ENCODE results near the gene CAPN7. TPM values are rescaled to one million over a fixed set of nuclear protein-coding genes. Genes with fewer than 3 reads are reported as not detected.

The CAPN7 gene
- total and polyA plus RNA-seq, 7 donors = 12.5 to 70.8 (median 52.8) TPM

DNA sequence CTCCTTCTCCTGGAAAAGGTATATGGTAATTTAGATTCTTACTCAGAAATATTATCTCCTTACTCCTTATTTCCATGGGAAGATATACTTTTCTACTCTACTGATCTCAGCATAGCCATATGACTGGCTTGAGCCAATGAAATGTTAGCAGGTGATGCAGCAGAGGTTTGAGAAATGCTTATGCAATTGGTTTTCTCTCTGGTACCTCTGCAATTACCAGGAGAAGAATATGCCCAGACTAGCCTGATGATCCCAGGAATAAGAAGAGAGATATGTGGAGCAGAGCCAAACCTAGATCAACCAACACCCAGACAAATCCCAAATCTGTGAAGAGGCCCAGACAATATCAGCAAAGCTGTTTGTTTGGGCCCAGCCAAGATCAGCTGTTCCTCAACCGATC lies 33.2 kb upstream of the CAPN7 start:
- 89 to 92% methylated on average over 1 of the region's 1 CpG for WGBS, 2 donors
- no peaks in the 10 kb centered on the region for H3K27me3 ChIP-seq
- H3K4me1 ChIP-seq = no peaks in the 10 kb centered on the region
- H3K9me3 ChIP-seq = no peaks in the 10 kb centered on the region
- H3K27ac ChIP-seq = no peak overlapping the region
- TF ChIP-seq, protein P1, sequence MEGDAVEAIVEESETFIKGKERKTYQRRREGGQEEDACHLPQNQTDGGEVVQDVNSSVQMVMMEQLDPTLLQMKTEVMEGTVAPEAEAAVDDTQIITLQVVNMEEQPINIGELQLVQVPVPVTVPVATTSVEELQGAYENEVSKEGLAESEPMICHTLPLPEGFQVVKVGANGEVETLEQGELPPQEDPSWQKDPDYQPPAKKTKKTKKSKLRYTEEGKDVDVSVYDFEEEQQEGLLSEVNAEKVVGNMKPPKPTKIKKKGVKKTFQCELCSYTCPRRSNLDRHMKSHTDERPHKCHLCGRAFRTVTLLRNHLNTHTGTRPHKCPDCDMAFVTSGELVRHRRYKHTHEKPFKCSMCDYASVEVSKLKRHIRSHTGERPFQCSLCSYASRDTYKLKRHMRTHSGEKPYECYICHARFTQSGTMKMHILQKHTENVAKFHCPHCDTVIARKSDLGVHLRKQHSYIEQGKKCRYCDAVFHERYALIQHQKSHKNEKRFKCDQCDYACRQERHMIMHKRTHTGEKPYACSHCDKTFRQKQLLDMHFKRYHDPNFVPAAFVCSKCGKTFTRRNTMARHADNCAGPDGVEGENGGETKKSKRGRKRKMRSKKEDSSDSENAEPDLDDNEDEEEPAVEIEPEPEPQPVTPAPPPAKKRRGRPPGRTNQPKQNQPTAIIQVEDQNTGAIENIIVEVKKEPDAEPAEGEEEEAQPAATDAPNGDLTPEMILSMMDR (IDR thresholded peaks at IDR 0.05) = no peak
- no peak for TF ChIP-seq POLR2AphosphoS5 (IDR thresholded peaks at IDR 0.05)
- TF ChIP-seq POLR2A (IDR thresholded peaks at IDR 0.05) = no peak
- no peak for TF ChIP-seq EP300 (IDR thresholded peaks at IDR 0.05)
- intact Hi-C loops (cut with DNase I) = no loop called here
- H3K36me3 ChIP-seq = no peaks in the 10 kb centered on the region
- no peak overlapping the region for H3K4me3 ChIP-seq
- no peak for DNase-seq

DNA sequence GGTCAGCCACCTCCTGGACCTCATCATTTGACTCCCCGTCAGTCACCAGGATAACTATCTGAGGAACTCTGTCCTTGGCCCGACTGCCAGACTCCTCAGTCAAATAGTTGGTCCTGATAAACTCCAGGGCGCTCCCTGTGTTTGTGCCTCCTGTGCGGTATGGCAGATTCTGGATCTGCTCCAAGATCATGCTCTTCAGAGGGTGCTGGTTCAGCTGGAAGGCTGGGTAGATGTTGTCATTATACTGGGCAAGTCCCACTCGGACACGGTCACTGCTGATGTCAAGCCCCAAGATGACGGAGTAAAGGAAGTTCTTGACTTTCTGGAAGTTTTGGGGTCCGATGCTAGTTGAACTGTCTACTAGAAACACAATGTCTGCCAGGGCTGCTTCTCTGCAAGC lies 31.1 kb upstream of the CAPN7 start:
- no peak for DNase-seq
- Histone ChIP-seq H3K27me3 (no peaks in the 10 kb centered on the region), H3K4me3 (no peak overlapping the region), H3K4me1 (no peaks in the 10 kb centered on the region), H3K27ac (no peak overlapping the region), H3K36me3 (no peaks in the 10 kb centered on the region), H3K9me3 (no peaks in the 10 kb centered on the region)
- TF ChIP-seq POLR2AphosphoS5 (IDR thresholded peaks at IDR 0.05) = peak in 1 of 4 donors; percentile 33
- TF ChIP-seq, protein P1 (IDR thresholded peaks at IDR 0.05) = no peak
- intact Hi-C loops (cut with DNase I) = no loop called here
- WGBS, 2 donors = 86 to 91% methylated on average over 8 of the region's 8 CpGs

DNA sequence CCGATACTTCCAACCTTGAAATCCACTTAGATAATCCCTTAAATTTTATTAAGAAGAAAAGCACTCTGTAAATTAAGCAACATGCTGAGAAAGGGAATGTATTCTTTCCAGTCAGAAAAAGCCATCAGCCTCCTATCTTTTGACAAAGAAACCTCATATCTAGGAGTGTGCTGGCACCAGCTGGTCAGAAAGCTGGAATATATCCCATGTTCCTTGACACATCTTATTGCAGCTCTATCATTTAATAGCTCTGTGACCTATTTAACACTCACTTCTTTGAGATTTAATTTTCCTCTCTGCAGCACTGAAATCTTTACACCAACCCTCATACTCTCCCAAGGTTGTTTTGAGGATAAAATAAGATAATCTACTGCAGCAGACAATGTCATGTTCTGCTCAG lies 30.4 kb upstream of the CAPN7 start:
- DNase-seq = no peak
- TF ChIP-seq POLR2A (IDR thresholded peaks at IDR 0.05) (no peak), POLR2AphosphoS5 (IDR thresholded peaks at IDR 0.05) (no peak), EP300 (IDR thresholded peaks at IDR 0.05) (no peak)
- TF ChIP-seq, protein P1 (IDR thresholded peaks at IDR 0.05) = no peak
- Histone ChIP-seq H3K4me3 (no peak overlapping the region), H3K9me3 (no peaks in the 10 kb centered on the region), H3K27me3 (no peaks in the 10 kb centered on the region), H3K27ac (no peak overlapping the region), H3K4me1 (peaks cover 0 to 5% (median under 1%) of the 10 kb centered on the region in 4 donors), H3K36me3 (no peaks in the 10 kb centered on the region)
- WGBS, 2 donors = 97 to 100% methylated on average over 1 of the region's 1 CpG
- intact Hi-C loops (cut with DNase I) = no loop called here

DNA sequence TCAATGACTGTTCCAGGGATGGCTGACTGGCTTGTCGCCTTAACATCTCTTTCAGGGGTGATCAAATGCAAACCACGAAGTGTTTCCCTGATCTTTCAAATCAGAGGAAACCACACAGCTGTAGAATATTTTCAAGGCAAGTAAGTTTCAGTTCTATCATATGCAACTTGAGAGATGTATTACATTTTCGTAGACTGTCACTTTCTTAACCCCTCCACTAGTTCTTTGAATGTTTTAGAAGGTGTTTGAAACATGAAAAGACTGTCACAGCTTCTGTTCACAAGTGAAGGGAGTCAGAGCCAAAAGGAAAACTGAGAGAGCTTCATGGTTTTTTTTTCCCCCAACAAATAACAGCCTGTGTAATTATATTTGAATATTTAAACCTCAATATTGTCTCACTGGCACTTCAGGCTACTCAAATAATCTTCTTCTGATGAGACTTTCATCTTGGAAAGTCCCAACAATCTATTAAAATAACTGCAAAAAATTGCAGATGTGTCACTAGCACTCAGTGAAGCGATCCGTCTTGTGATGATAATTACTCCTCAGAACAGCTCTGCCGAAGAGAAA lies 25.9 kb upstream of the CAPN7 start:
- Histone ChIP-seq H3K4me1 (peaks cover 0 to 18% (median 5%) of the 10 kb centered on the region in 4 donors), H3K4me3 (no peak overlapping the region), H3K27ac (no peak overlapping the region), H3K9me3 (no peaks in the 10 kb centered on the region), H3K36me3 (no peaks in the 10 kb centered on the region), H3K27me3 (no peaks in the 10 kb centered on the region)
- no peak for DNase-seq
- intact Hi-C loops (cut with DNase I) = no loop called here
- WGBS, 2 donors = 52 to 79% methylated on average over 6 of the region's 6 CpGs
- no peak for TF ChIP-seq POLR2A (IDR thresholded peaks at IDR 0.05)
- no peak for TF ChIP-seq EP300 (IDR thresholded peaks at IDR 0.05)
- TF ChIP-seq POLR2AphosphoS5 (IDR thresholded peaks at IDR 0.05) = no peak
- TF ChIP-seq, protein P1 (IDR thresholded peaks at IDR 0.05) = no peak

DNA sequence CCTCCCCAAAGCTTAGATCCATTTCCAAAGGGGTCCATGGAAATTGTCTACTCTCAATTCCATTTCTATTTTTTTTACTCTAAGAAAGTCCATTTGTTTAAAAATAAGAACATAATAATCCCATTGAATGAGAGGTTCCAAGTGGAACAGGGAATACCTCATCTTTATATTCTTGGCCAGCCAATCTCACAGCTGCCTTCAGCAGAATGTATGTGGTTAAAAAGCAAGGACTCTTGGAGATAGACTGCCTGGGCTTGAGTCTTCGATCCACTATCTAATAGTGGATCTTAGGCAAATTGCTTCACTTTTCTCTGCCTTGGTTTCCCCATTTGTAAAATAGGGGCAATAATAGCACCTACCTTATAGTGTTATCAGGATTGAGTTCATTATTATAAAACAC lies 24.5 kb upstream of the CAPN7 start:
- no peaks in the 10 kb centered on the region for H3K27me3 ChIP-seq
- WGBS, 2 donors = 87 to 89% methylated on average over 1 of the region's 1 CpG
- no peak overlapping the region for H3K27ac ChIP-seq
- intact Hi-C loops (cut with DNase I) = no loop called here
- no peaks in the 10 kb centered on the region for H3K36me3 ChIP-seq
- H3K4me3 ChIP-seq = no peak overlapping the region
- no peak for DNase-seq
- H3K4me1 ChIP-seq = peaks cover 0 to 18% (median 5%) of the 10 kb centered on the region in 4 donors
- H3K9me3 ChIP-seq = no peaks in the 10 kb centered on the region
- no peak for TF ChIP-seq POLR2AphosphoS5 (IDR thresholded peaks at IDR 0.05)
- no peak for TF ChIP-seq POLR2A (IDR thresholded peaks at IDR 0.05)
- TF ChIP-seq EP300 (IDR thresholded peaks at IDR 0.05) = no peak
- TF ChIP-seq, protein P1 (IDR thresholded peaks at IDR 0.05) = no peak

Data from sigmoid colon (tissue), 7 donors.